Kidney epithelial cell (primary cell): ENCODE measurements around the gene NVL. TPM values are rescaled to one million over a fixed set of nuclear protein-coding genes. Genes with fewer than 3 reads are reported as not detected.
A peak's percentile ranks its signal among the peaks of the same experiment; 100 is the strongest.

Experiments
- DNase-seq: peaks from one replicate; pipeline ENCODE4 v3.0.0-alpha.2; 2010; ENCODE audit warnings: low read depth
- H3K27me3 ChIP-seq: 2 replicates; pipeline ENCODE4 v1.6.0; 2011; ENCODE audit warnings: low read length; ENCODE audit not compliant: control insufficient read depth, insufficient read depth
- H3K36me3 ChIP-seq: 2 replicates; pipeline ENCODE4 v1.5.1; 2011; ENCODE audit warnings: low read length; ENCODE audit not compliant: control insufficient read depth, insufficient read depth
- H3K4me3 ChIP-seq: 2 replicates; pipeline ENCODE4 v1.5.1; 2011; ENCODE audit warnings: low read depth, mild to moderate bottlenecking, control low read depth, low read length
- CTCF ChIP-seq: IDR thresholded peaks from 2 replicates; pipeline ENCODE4 v1.5.1; 2011; ENCODE audit warnings: mild to moderate bottlenecking, moderate library complexity, low read length, control low read depth, inconsistent platforms; ENCODE audit not compliant: insufficient read depth, poor library complexity, severe bottlenecking
- total RNA-seq: library from RNA; depleted of rRNA; stranded (reverse); fragments of >200 nt; gene quantifications from 2 replicates; pipeline ENCODE4 v1.2.3, GENCODE V29; 2015

The NVL gene
- total RNA-seq, 1 donor from 2014 or later, result 26.1 TPM

- Histone ChIP-seq H3K27me3 (no peaks in the 10 kb centered on the region), H3K4me3 (no peak overlapping the region), H3K36me3 (peaks cover 1% of the 10 kb centered on the region)
- TF ChIP-seq CTCF, result no peak
- DNase-seq, result no peak
Measured at GRCh38 chr1:224331326-224331725, 1.4 kb upstream of the NVL start.

GRCh38 chr1:224329484-224329841, 509 bp downstream of the NVL start:
- Histone ChIP-seq H3K36me3 (peaks cover 1% of the 10 kb centered on the region), H3K4me3 (peak overlapping the region; percentile 84), H3K27me3 (no peaks in the 10 kb centered on the region)
- no peak for TF ChIP-seq CTCF
- no peak for DNase-seq

- Histone ChIP-seq H3K36me3 (peaks cover 1% of the 10 kb centered on the region), H3K4me3 (no peak overlapping the region), H3K27me3 (no peaks in the 10 kb centered on the region)
- no peak for TF ChIP-seq CTCF
- DNase-seq, result no peak
Measured at GRCh38 chr1:224328644-224329043, 1.3 kb downstream of the NVL start.

- no peak for DNase-seq
- no peak for TF ChIP-seq CTCF
- no peak overlapping the region for H3K4me3 ChIP-seq
- H3K36me3 ChIP-seq, result peaks cover 1% of the 10 kb centered on the region
- H3K27me3 ChIP-seq, result no peaks in the 10 kb centered on the region
Measured at GRCh38 chr1:224325959-224326358, 4.0 kb downstream of the NVL start.

- no peak for DNase-seq
- Histone ChIP-seq H3K27me3 (no peaks in the 10 kb centered on the region), H3K4me3 (no peak overlapping the region), H3K36me3 (no peaks in the 10 kb centered on the region)
- no peak for TF ChIP-seq CTCF
Measured at GRCh38 chr1:224321706-224322105, 8.3 kb downstream of the NVL start.

- DNase-seq, result no peak
- no peak overlapping the region for H3K4me3 ChIP-seq
- no peaks in the 10 kb centered on the region for H3K36me3 ChIP-seq
- TF ChIP-seq CTCF, result no peak
- no peaks in the 10 kb centered on the region for H3K27me3 ChIP-seq
Measured at GRCh38 chr1:224317383-224318045, 12.5 kb downstream of the NVL start.
